Limb (tissue), 2 donors: ENCODE results near the gene CLDN1.

Source experiments
- DNase-seq, 2 donors: peaks; one replicate each; pipeline ENCODE4 v3.0.0-alpha.2; 2016; ENCODE audit errors: extremely low spot score in 2 of 2

The CLDN1 gene, protein sequence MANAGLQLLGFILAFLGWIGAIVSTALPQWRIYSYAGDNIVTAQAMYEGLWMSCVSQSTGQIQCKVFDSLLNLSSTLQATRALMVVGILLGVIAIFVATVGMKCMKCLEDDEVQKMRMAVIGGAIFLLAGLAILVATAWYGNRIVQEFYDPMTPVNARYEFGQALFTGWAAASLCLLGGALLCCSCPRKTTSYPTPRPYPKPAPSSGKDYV

DNA sequence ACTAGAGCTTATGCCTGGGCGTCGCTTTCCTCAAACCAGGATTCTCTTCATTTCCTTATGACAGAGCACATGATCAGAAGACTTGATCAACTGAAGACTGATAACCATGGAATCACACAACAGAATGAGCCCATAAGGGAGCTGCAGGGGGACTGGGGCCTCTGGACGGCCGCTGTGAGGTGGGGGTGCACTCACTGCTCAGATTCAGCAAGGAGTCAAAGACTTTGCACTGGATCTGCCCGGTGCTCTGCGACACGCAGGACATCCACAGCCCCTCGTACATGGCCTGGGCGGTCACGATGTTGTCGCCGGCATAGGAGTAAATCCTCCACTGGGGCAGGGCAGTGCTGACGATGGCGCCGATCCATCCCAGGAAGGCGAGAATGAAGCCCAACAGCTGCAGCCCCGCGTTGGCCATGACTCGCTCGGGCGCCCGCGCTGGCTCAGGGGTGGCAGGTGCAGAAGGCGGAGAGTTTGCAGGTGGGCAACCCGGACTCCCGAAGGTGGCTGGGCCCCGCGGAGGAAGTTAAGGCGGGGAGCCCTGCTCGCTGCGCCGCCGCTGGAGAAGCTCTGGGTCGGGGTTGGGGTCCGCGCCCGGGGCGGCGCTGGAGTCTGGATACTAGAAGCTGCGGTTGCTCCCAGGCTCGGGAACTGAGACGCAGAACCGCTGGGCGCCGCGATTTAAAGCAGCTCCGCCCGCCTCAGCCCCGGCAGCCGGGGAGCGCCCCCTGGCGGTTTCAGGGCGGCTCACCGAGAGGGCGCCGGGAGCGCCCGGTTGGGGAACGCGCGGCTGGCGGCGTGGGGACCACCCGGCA, at the start of gene CLDN1:
CLDN1 (minus strand) TSS at position 658 of the 815 bp plus-strand sequence; CDS start at position 418, 240 bp downstream.
- DNase-seq: peak; percentile 76 to 91

GRCh38 chr3:190371152-190371551, 48.9 kb upstream of the CLDN1 start:
- DNase-seq: no peak

DNA sequence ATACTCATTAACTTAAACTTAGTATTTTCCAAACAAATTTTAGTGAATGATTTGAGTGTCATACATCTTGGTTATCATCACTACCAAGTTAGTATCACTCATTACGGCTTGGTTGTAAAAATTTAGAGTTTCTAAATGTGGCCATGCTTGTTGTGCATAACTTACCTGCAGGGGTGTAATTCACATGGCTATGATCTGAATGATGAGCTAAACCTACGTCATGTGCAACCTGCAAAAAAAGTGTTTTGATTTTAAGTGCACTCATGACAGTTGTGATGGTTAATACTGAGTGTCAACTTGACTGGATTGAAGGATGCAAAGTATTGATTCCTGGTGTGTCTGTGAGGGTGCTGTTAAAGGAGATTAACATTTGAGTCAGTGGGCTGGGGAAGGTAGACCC, 48.1 kb upstream of the CLDN1 start:
- DNase-seq: no peak

DNA sequence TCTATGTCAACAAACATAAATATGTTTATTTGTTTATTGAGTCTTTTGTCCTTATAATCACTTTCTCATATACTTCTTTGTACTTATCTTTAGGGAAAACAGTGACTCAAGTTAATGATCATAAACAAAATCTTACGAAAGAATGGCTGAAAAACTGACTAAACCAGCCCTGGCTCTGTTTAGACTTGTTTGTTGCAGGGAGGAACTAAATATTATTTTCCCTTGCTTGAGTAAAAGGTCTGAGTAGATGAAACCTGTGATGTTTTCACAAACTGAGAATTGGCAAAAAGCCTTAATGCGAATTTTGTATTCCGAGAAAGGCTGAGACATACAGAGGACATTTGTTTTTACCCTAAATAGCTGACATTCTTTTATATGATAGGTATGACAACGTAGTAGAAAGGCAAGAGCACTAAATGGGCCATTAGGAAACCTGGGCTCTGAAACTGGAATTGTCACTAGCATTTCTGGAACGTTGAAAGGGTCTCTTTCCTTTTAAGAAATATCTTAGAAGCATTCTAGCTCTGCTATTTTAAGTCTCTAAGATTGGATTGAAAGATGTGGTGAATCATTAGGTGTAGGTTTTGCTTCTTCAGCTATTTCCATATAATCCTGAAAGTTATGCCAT, 47.5 kb upstream of the CLDN1 start:
- no peak for DNase-seq

GRCh38 chr3:190368881-190369280, 46.6 kb upstream of the CLDN1 start:
- DNase-seq: no peak

DNA sequence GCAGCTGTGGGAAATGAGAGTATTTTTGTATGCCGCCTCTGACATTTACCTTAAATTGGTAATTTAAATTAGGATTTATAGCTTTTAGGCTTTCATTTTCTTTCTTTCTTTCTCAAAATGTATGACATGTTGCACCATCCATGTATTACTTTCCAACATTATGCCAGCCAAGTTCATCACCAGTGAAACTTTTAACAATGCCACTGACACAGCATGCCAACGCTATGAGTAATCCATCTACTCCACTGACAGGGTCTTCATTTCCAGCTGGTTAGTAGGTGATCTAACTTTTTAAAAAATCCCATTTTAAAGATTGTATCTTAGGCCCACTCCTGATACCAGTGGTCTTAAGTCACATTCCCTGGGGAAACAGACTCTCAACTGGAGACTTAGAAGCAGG, 43.9 kb upstream of the CLDN1 start:
- DNase-seq: no peak

- no peak for DNase-seq
These were observed 40.0 kb upstream of the CLDN1 start for GRCh38 chr3:190362258-190362657.

DNA sequence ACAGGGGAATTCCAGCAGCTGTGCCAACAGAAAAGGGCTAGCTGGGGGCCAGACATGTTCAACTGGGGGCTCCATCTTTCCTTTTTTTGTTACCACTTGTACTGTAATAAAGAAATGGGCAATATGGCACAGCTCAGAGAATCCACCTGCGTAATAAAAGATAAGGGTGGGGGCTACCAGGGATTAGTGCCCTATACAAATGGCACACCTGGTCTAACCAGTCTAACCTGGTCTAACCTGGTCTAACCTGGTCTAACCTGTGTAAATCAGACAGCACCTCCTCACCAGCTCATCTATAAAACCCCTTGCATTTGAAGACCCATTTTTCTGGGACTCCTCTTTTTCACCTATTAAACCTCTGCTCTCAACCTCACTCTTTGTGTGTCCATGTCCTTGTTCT, 39.5 kb upstream of the CLDN1 start:
- no peak for DNase-seq

DNA sequence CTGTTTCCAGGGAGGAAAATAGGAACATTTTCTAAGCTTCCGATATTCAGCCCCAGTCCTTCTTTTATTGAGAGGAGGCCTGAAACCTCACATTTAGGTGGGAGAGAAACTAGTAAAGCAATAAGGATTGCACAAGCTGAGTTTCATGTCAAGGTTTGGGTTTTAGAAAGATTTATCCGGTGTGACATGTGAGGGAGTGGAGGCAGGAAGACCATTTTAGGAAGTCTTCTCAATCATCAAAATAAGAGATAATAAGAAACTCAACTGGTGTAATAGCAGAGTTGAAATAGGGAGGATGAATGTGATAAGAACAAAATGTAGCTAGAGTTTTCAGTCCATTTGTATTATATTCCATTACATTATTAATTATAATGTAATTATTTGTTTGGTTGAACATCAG, 38.0 kb upstream of the CLDN1 start:
- DNase-seq: no peak

DNA sequence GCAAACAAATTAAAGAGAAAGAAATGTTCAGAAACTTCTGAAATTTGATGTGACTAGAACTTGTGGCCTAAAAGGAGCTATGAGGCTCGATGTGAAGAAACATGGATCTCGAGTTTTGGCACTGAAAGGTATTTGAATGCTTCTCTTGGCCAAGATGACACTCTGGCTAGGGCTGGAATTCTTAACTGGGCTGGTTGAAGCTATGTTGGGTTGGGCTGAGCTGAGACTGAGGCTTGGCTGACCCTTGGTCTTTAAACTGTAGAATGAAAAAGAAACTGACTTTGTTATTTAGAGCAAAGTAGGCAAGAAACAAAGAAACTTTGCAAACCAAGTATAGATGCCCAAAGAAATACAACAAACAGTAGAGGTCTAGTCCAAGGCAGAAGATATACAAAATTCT, 37.6 kb upstream of the CLDN1 start:
- DNase-seq: no peak

- DNase-seq: no peak
These were observed 35.2 kb upstream of the CLDN1 start for GRCh38 chr3:190357468-190357867.

- no peak for DNase-seq
These were observed 34.0 kb upstream of the CLDN1 start for GRCh38 chr3:190356246-190356645.

DNA sequence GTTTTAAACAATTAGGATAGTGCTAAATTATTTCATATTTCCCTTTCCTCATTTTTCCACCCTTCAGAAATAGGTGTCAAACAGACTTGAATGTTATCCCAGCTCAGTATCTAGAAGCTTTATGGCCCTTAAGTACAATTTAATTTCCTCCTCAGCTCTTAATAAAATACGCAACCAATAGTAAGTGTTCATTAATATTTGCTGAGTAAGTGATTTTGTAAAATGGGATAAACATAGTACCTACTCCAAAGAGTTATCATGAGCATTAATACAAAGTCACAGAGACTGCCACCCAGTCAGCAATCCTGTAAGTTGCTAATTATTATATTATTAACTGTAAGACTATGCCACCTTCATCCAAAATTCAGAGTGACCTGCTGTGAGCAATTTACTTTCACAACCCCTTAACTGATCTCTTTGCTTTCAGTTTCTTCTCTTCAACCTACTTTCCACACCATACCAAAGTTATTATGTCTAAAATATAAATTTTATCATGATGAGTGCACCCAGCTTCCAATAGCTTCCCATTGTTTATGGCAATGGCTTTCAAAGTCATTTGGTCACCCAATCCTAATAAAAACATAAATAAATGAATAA, 30.7 kb upstream of the CLDN1 start:
- DNase-seq: no peak

DNA sequence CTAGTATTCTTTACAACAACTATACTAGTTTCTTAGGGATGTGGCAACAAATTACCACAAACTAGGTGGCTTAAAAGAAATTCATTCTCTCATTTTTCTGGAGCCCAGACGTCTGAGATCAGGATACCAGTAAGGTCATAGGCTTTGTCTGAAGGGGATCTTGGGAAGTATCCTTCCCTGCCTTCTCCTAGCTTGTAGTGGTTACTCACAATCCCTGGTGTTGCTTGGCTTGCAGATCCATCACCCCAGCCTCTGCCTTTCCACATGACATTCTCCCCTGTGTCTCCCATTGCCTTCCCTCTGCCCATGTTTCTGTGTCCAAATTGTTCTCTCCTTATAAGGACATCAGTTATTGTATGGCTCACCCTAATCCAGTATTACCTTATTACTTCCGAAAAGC, 24.3 kb upstream of the CLDN1 start:
- no peak for DNase-seq

GRCh38 chr3:190345878-190346277, 23.6 kb upstream of the CLDN1 start:
- DNase-seq: no peak

DNA sequence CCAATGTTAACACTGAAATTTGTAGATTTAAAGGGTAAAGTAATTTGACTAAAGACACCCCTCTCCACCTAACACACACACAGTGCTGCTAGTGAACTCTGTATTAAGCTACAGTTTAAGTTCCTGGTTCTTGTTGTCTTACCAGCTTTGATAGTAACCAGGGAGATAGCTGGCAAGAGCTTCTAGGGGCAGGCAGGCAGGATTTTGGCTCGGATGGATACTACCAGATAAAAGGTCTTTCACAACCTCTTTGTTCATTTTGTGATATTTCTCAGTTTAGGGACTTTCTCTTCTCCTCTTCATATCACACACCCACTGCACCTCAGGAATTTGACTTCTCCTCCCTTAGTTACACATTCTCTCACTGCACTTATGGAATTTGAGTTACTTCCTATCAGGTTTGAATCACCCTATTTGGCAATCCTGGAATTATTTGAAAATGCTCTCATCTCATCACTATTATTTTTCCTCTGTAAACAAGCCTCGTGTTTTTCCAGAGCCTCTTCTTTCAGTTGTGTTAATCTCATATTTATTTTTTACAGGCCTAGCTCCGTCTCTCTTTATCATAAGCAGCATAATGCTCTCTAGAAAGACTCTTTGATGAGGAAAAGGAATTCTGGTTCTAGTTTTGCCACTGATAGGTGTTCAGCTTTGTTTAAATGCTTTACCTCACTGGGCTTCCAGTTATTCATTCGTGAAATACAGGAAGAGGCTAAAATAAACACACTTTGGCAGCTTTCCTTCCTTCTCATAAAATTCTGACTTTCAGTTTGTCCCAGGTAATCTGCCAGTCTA, 23.0 kb upstream of the CLDN1 start:
- DNase-seq: no peak

- DNase-seq: no peak
These were observed 17.8 kb upstream of the CLDN1 start for GRCh38 chr3:190340071-190340470.

- DNase-seq: no peak
These were observed 16.9 kb upstream of the CLDN1 start for GRCh38 chr3:190339130-190339529.

DNA sequence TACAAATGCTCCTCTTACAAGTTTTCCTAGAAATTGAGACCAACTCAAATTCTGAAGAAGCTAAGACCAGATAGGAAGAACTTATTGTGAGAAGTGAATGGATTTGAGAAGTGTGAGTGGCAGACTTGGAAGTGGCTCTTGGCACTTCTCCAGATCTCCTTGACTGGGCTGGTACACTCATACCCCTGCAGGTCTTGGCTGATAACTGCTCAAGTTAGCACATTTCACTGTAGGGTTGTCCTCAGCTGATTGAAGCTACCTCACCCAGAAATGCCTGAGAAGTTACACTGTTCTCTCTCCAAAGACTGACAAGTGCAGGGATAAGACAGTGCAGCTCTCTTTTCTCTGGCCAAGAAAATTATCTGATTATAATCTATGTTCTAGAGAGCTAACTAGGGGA, 16.5 kb upstream of the CLDN1 start:
- no peak for DNase-seq

- DNase-seq: no peak
These were observed 15.1 kb upstream of the CLDN1 start for GRCh38 chr3:190337301-190337700.

DNA sequence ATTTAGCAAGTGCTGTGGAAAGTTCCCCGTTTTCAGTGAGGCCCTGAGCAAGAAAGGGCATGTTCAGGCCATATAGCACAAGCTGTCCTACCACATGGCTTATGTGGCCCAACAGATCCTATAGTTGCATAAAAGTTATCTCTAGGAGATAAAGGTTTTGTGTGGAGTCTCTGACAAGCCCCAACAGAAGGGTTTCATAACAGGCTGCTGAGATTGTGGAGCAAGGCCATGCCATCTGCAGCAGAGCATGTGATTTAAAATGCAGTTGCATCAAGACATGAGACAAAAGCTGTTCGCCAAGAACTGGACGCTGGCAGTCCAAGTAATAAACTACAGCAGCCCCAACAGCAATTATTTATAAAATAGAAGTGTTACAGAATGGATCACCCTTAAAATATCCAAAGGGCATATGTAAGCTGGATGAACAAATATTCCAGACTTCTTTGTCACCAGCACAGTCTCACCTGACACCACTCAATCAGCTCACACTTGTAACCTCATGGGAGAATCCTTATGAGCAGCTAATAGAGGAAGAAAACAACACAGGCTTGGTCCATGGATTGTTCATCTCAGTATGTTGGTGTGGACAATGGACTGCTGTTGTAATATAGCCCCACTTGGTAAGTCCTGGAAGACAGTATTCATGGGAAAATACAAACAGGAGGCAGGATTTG, 14.4 kb upstream of the CLDN1 start:
- no peak for DNase-seq
